Motor neuron (in vitro differentiated cells): ENCODE measurements around the gene ATP5MC2. TPM values are rescaled to one million over a fixed set of nuclear protein-coding genes. Genes with fewer than 3 reads are reported as not detected.
"Not testable (repeated sequence)": the region's sequence is repeated elsewhere in the genome, so short reads cannot be mapped to it uniquely, and the experiment has no call there.

Experiments used
- ATAC-seq, 8 experiments: fragments of 200-7000 bp; cut with Tn5 transposase; replicated peaks in 6 of 8; 2 replicates each; pipeline ENCODE4 v1.8.0; 2021; ENCODE audit warnings: mild to moderate bottlenecking in 8 of 8, moderate library complexity in 8 of 8
- H3K27ac ChIP-seq, 2 donors: fragments of 250-450 bp; sonication (Bioruptor Pico); 2 replicates each; pipeline ENCODE4 v1.9.0; 2021; ENCODE audit warnings: antibody characterized with exemption in 2 of 2, mild to moderate bottlenecking in 2 of 2, moderate library complexity in 1 of 2
- H3K4me1 ChIP-seq, 2 donors: fragments of 250-450 bp; sonication (Bioruptor Pico); replicated peaks in 1 of 2; 2 replicates each; pipeline ENCODE4 v1.6.1; 2021; ENCODE audit warnings: antibody characterized with exemption in 2 of 2, mild to moderate bottlenecking in 2 of 2, moderate library complexity in 1 of 2
- H3K4me3 ChIP-seq, 5 donors: fragments of 250-450 bp; sonication (Bioruptor Pico); 2 replicates each; pipeline ENCODE4 v1.9.0; 2021; ENCODE audit warnings: antibody characterized with exemption in 5 of 5, mild to moderate bottlenecking in 5 of 5, moderate library complexity in 4 of 5
- WGBS, 10 experiments: fragments of 450-650 bp; shearing (Covaris generic); methylation state at CpG; one replicate each; pipeline ENCODE4 v1.0.0; 2022; 5-methylcytosine and 5-hydroxymethylcytosine counted together
- in situ Hi-C, 9 experiments: fragments of 400-800 bp; cut with MboI; loops; one replicate each; pipeline ENCODE4 v1.15.0; 2021; ENCODE audit warnings: low sequenced_read_pairs in 9 of 9, low pct_unique_long_range_greater_than_20kb in 2 of 9; ENCODE audit not compliant: unreplicated experiment in 9 of 9
- total RNA-seq, 8 experiments: library from RNA; unstranded; fragments of 300-600 nt; gene quantifications; 2 replicates each; pipeline versions ENCODE4 v1.2.3 to v1.2.4, GENCODE V29; 2022

The ATP5MC2 gene
- total RNA-seq, 8 experiments from 2014 or later, result 318 to 563 (median 434) TPM

- no peak overlapping the region for H3K27ac ChIP-seq
- whole genome bisulfite sequencing, 10 experiments, result 69 to 100% (median 92%) methylated on average over 2 to 5 of the region's 5 CpGs; no CpG with 5 or more reads in 1 of the 10 experiments
- in situ Hi-C loops, result loop anchor here in 2 of 9 experiments (25.0 kb wide), 1 partner anchor 127 kb away; no protein-coding TSS in a partner anchor
Measured at GRCh38 chr12:53664191-53664590, 11.7 kb downstream of the ATP5MC2 start.

GRCh38 chr12:53660041-53660440 is 15.8 kb downstream of the ATP5MC2 start:
- WGBS, 10 experiments, result 7 to 81% (median 50%) methylated on average over 1 to 3 of the region's 5 CpGs; no CpG with 5 or more reads in 4 of the 10 experiments
- Histone ChIP-seq H3K27ac (peak overlapping the region in 1 of 2 donors; percentile 12), H3K4me3 (no peak overlapping the region), H3K4me1 (peaks cover 15 to 19% of the 10 kb centered on the region in 2 donors)
- in situ Hi-C loops, result loop anchor here in 2 of 9 experiments (25.0 kb wide), 1 partner anchor 123 kb away; no protein-coding TSS in a partner anchor
- ATAC-seq, result peak in 3 of 8 experiments; percentile 5 to 56 (median 30)

More at GRCh38 chr12:53664191-53664590, 11.7 kb downstream of the ATP5MC2 start:
- Histone ChIP-seq H3K4me1 (peaks cover 7 to 11% of the 10 kb centered on the region in 2 donors), H3K4me3 (no peak overlapping the region)
- ATAC-seq, result no peak

- peak in 2 of 8 experiments; percentile 32 for ATAC-seq
- Histone ChIP-seq H3K27ac (peak overlapping the region; percentile 12 to 22), H3K4me3 (no peak overlapping the region), H3K4me1 (peaks cover 15 to 19% of the 10 kb centered on the region in 2 donors)
- in situ Hi-C loops, result loop anchor here in 2 of 9 experiments (25.0 kb wide), 1 partner anchor 122 kb away; no protein-coding TSS in a partner anchor
- WGBS, 10 experiments, result 13 to 100% (median 25%) methylated on average over 2 of the region's 2 CpGs; no CpG with 5 or more reads in 2 of the 10 experiments
Measured at GRCh38 chr12:53659571-53659981, 16.3 kb downstream of the ATP5MC2 start.

- in situ Hi-C loops, result loop anchor here in 2 of 9 experiments (25.0 kb wide), 1 partner anchor 122 kb away; no protein-coding TSS in a partner anchor
- ATAC-seq, result peak in 7 of 8 experiments; percentile 10 to 97 (median 95)
- 0 to 33% (median 0%) methylated on average over 1 to 3 of the region's 3 CpGs; no CpG with 5 or more reads in 4 of the 10 experiments for WGBS, 10 experiments
- Histone ChIP-seq H3K27ac (peak overlapping the region; percentile 22 to 28), H3K4me1 (peaks cover 15 to 19% of the 10 kb centered on the region in 2 donors), H3K4me3 (no peak overlapping the region)
Measured at GRCh38 chr12:53659011-53659551, 16.8 kb downstream of the ATP5MC2 start.

- in situ Hi-C loops, result loop anchor here in 2 of 9 experiments (25.0 kb wide), 1 partner anchor 120 kb away; no protein-coding TSS in a partner anchor
- no peak for ATAC-seq
- no peak overlapping the region for H3K4me3 ChIP-seq
- 40 to 100% (median 82%) methylated on average over 1 to 4 of the region's 4 CpGs; no CpG with 5 or more reads in 3 of the 10 experiments for WGBS, 10 experiments
- peaks cover 15 to 19% of the 10 kb centered on the region in 2 donors for H3K4me1 ChIP-seq
- H3K27ac ChIP-seq, result no peak overlapping the region
Measured at GRCh38 chr12:53657041-53657440, 18.8 kb downstream of the ATP5MC2 start.

- Histone ChIP-seq H3K27ac (no peak overlapping the region), H3K4me1 (peaks cover 5% of the 10 kb centered on the region in 2 donors), H3K4me3 (no peak overlapping the region)
- peak in 1 of 8 experiments; percentile 18 for ATAC-seq
- in situ Hi-C loops, result loop anchor here in 2 of 9 experiments (25.0 kb wide), 1 partner anchor 116 kb away; no protein-coding TSS in a partner anchor
- WGBS, 10 experiments, result 73 to 100% (median 93%) methylated on average over 1 to 2 of the region's 2 CpGs; no CpG with 5 or more reads in 1 of the 10 experiments
Measured at GRCh38 chr12:53653595-53653994, 22.3 kb downstream of the ATP5MC2 start.

- no peak for ATAC-seq
- no peak overlapping the region for H3K4me3 ChIP-seq
- no peak overlapping the region for H3K27ac ChIP-seq
- 45 to 100% (median 74%) methylated on average over 1 of the region's 1 CpG; no CpG with 5 or more reads in 2 of the 10 experiments for WGBS, 10 experiments
- in situ Hi-C loops, result loop anchor here in 2 of 9 experiments (25.0 kb wide), 1 partner anchor 115 kb away; no protein-coding TSS in a partner anchor
- H3K4me1 ChIP-seq, result no peaks in the 10 kb centered on the region
Measured at GRCh38 chr12:53652366-53652765, 23.5 kb downstream of the ATP5MC2 start.

- Histone ChIP-seq H3K27ac (no peak overlapping the region), H3K4me1 (no peaks in the 10 kb centered on the region), H3K4me3 (no peak overlapping the region)
- ATAC-seq, result no peak
- 0 to 100% (median 54%) methylated on average over 1 of the region's 1 CpG; no CpG with 5 or more reads in 2 of the 10 experiments for WGBS, 10 experiments
- in situ Hi-C loops, result loop anchor here in 2 of 9 experiments (25.0 kb wide), 1 partner anchor 114 kb away; no protein-coding TSS in a partner anchor
Measured at GRCh38 chr12:53651737-53652136, 24.1 kb downstream of the ATP5MC2 start.

GRCh38 chr12:53646300-53646699 is 29.6 kb downstream of the ATP5MC2 start:
- H3K4me1 ChIP-seq, H3K4me3 ChIP-seq, in situ Hi-C loops, H3K27ac ChIP-seq, ATAC-seq: not testable (repeated sequence)
- WGBS, 10 experiments, result 60% methylated on average over 1 of the region's 4 CpGs; no CpG with 5 or more reads in 9 of the 10 experiments

GRCh38 chr12:53645165-53645564 is 30.7 kb downstream of the ATP5MC2 start:
- peak in 3 of 8 experiments; percentile 80 to 100 (median 100) for ATAC-seq
- Histone ChIP-seq H3K4me3 (no peak overlapping the region), H3K4me1 (no peaks in the 10 kb centered on the region), H3K27ac (no peak overlapping the region)
- in situ Hi-C loops, result no loop called here
- 21 to 100% (median 78%) methylated on average over 1 to 3 of the region's 3 CpGs for WGBS, 10 experiments

- 27 to 100% (median 95%) methylated on average over 1 to 2 of the region's 3 CpGs; no CpG with 5 or more reads in 4 of the 10 experiments for WGBS, 10 experiments
- no peak for ATAC-seq
- Histone ChIP-seq H3K4me3 (no peak overlapping the region), H3K4me1 (no peaks in the 10 kb centered on the region), H3K27ac (no peak overlapping the region)
- in situ Hi-C loops, result no loop called here
Measured at GRCh38 chr12:53644133-53644532, 31.8 kb downstream of the ATP5MC2 start.

- no peak overlapping the region for H3K4me3 ChIP-seq
- WGBS, 10 experiments, result 9 to 100% (median 55%) methylated on average over 1 to 4 of the region's 5 CpGs
- in situ Hi-C loops, result no loop called here
- no peak overlapping the region for H3K27ac ChIP-seq
- H3K4me1 ChIP-seq, result no peaks in the 10 kb centered on the region
- ATAC-seq, result no peak
Measured at GRCh38 chr12:53643232-53643979, 32.5 kb downstream of the ATP5MC2 start.

- no peak for ATAC-seq
- in situ Hi-C loops, result no loop called here
- Histone ChIP-seq H3K4me3 (no peak overlapping the region), H3K27ac (no peak overlapping the region), H3K4me1 (no peaks in the 10 kb centered on the region)
- 0 to 100% (median 77%) methylated on average over 1 to 2 of the region's 2 CpGs for WGBS, 10 experiments
Measured at GRCh38 chr12:53638057-53638456, 37.8 kb downstream of the ATP5MC2 start.
